Skeletal muscle satellite cell (primary cell): ENCODE measurements around the gene PRDX3.

ENCODE experiments used
- H3K27me3 ChIP-seq: 2 replicates; pipeline ENCODE4 v1.7.0; 2013; ENCODE audit warnings: low read length; ENCODE audit not compliant: control insufficient read depth, insufficient read depth
- H3K36me3 ChIP-seq: 2 replicates; pipeline ENCODE4 v1.7.0; 2013; ENCODE audit warnings: mild to moderate bottlenecking, control low read depth, low read length; ENCODE audit not compliant: insufficient read depth
- H3K4me1 ChIP-seq: 2 replicates; pipeline ENCODE4 v1.7.0; 2013; ENCODE audit warnings: low read length; ENCODE audit not compliant: control insufficient read depth, insufficient read depth
- H3K4me2 ChIP-seq: 2 replicates; pipeline ENCODE4 v1.7.0; 2013; ENCODE audit warnings: mild to moderate bottlenecking, low read length
- H3K4me3 ChIP-seq: 2 replicates; pipeline ENCODE4 v1.7.0; 2013; ENCODE audit warnings: low read length
- H3K9ac ChIP-seq: 2 replicates; pipeline ENCODE4 v1.7.0; 2013; ENCODE audit warnings: mild to moderate bottlenecking, low read depth, low read length, moderate library complexity
- H3K9me3 ChIP-seq: replicated peaks from 2 replicates; pipeline ENCODE4 v1.7.0; 2013; ENCODE audit warnings: mild to moderate bottlenecking, control low read depth, low read length

PRDX3 gene

DNA sequence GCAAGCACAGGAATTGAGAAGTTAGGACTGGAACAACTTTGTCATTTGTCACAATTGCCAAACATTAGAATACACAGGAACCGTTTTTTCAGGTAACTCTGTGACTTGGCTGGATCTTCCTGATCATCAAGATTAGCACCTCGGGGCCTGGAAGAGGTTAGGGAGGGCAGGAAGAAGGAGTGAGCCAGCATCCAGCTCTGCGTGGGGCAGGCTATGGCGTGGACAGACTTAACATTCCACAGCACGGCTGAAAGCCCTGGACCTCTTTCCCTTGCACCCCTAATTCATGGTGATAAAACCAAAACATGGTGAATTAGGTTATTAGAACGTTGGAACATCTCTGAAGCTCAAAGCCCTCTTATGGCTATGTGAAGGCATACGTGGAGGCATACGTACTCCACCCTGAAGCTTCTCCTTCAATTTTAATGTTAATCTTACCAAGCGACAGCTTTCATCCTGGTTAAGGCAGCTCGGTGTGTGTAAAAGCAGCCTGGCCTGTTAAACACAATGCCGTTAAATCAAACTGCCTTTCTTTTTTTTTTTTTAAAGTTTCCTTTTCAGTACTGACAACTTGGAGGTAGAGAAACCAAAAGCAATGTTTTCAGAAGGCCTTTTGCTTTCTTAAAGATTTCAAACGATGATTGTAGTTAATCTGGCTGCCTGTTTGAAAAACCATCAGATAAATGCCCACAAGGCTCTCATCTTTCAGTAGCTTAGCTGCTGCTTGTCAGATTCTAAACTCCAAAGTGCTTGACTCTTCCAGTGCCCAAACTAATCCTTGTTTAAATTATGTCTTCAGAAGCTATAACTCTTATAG lies 33.2 kb upstream of the PRDX3 start:
- H3K9ac ChIP-seq, result no peak overlapping the region
- no peak overlapping the region for H3K4me2 ChIP-seq
- H3K36me3 ChIP-seq, result no peaks in the 10 kb centered on the region
- H3K4me3 ChIP-seq, result no peak overlapping the region
- no peaks in the 10 kb centered on the region for H3K27me3 ChIP-seq
- H3K4me1 ChIP-seq, result peaks cover 22% of the 10 kb centered on the region
- no peaks in the 10 kb centered on the region for H3K9me3 ChIP-seq

DNA sequence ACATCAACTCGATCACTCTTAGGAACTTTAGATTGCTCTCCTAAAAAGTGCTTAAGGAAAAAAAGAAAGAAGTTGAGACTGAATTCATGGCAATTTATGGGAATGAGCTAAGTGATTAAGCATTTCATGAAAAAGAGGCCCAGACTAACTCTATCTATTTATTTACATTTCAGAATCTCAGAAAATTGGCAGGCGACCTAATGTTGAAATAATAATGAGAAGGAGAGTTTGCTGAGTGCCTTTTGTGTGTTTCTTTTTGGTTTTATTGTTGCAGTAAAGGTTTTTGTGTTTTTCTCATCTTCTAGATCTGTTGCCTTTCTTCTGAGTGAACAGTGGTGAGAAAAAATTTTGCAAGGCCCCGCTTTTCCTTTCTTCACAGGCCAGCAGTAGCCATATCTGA lies 32.6 kb upstream of the PRDX3 start:
- no peak overlapping the region for H3K9ac ChIP-seq
- no peak overlapping the region for H3K4me3 ChIP-seq
- no peaks in the 10 kb centered on the region for H3K36me3 ChIP-seq
- H3K4me1 ChIP-seq, result peaks cover 26% of the 10 kb centered on the region
- no peaks in the 10 kb centered on the region for H3K27me3 ChIP-seq
- no peak overlapping the region for H3K4me2 ChIP-seq
- no peaks in the 10 kb centered on the region for H3K9me3 ChIP-seq

DNA sequence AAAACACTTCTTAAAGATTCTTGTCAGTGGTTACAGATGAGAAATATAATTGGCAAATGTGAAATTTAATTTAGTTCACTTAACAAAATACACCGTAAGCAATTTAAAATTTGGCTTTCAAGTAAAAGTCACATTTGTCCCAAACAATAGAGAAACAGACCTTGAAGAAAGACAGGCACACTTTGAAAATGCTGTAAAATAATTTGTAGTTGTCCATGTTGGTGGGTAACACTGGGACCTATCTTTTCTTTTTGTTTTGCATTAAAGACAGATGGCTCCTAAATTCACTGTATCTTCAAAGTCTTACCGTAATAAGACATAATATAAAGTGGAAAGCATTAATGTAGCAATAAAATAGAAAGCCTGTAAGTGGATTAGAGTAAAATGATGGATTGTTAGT lies 32.0 kb upstream of the PRDX3 start:
- Histone ChIP-seq H3K4me2 (no peak overlapping the region), H3K4me3 (no peak overlapping the region), H3K36me3 (no peaks in the 10 kb centered on the region), H3K27me3 (no peaks in the 10 kb centered on the region), H3K4me1 (peaks cover 29% of the 10 kb centered on the region), H3K9me3 (no peaks in the 10 kb centered on the region), H3K9ac (no peak overlapping the region)

DNA sequence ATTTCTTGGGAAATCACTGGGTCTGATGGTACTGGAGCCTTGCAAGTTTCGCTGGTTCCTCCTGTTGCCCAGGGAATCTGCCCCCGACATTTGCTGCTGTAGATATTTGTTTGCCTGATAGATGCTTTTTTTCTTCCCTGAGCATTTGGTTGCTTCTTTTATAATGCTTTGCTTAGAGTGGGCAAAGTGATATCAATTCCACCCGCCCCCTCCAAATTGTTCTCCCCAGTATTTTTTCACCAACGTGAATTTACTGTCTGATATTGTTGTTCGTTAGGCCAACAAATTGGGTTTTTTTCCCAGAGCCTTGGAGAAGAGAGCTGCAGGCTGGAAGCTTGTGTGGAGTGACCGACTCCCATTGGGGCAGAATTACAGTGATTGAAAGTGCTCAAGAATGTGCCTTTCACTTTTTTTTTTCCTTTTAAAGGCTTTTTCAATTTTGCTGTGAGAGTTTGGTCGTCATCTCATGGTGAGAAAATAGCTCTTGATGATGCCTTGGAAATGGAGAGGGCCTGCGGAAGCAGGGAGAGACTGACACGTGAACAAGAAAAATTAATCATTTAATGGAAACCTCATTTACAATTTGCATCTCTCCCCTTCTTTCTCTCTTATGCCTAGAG lies 31.2 kb upstream of the PRDX3 start:
- Histone ChIP-seq H3K4me2 (peak overlapping the region; percentile 93), H3K9me3 (no peaks in the 10 kb centered on the region), H3K4me3 (peak overlapping the region; percentile 23), H3K27me3 (no peaks in the 10 kb centered on the region), H3K9ac (peak overlapping the region; percentile 24), H3K36me3 (no peaks in the 10 kb centered on the region), H3K4me1 (peaks cover 29% of the 10 kb centered on the region)

DNA sequence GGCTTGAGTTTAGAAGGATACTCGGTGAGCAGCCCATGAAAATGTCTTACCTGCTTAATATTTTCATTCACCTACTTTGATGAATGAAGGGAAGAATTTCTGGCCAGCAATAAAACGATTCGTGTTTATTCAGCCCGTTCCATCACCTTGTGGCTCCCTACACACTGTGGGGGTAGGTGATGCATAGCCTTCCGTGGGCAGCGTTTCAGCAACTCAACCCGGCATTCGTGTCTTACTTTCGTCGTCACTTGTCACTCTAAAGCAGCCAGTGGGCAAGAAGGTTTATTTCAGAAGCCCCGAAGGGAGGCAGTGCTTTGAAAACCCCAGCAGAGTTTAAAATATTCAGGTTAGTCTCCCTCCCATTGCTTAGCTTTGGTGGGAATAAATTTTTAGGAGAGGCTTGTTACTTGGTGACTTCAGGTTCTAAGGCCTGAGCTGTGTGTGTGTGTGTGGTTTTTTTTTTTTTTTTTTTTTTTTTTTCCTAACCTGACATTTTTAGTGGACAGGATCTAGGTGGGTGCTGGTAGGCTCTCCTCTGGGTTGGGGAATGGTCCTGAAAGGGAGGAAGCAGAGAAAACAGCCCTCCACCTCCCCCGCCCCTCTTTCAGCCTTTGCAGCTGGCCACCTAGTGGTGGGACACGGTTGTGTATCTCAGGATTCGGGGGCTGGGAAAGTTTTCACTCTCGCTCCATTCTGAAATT lies 30.6 kb upstream of the PRDX3 start:
- no peaks in the 10 kb centered on the region for H3K36me3 ChIP-seq
- H3K4me2 ChIP-seq, result peak overlapping the region; percentile 93
- H3K27me3 ChIP-seq, result no peaks in the 10 kb centered on the region
- H3K4me3 ChIP-seq, result peak overlapping the region; percentile 77
- H3K9me3 ChIP-seq, result no peaks in the 10 kb centered on the region
- H3K4me1 ChIP-seq, result peaks cover 29% of the 10 kb centered on the region
- peak overlapping the region; percentile 24 for H3K9ac ChIP-seq

DNA sequence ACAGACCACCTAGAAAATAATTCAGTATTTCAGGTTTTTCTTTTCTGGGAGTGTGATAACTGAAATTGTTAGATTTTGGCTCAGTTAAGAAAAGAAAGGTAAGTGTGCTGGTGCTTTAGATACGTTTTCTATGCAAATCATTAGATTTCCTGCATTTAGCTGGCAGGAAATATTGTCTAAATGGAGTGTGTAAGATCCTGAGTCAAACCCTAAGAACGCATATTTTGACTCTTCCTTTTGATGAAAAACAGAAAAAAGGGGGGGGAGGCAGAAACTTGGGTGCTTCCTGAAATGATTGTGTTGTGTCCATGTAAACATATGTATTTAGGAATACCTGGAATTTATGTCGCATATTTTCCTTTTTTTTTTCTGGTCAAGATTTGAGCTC lies 29.9 kb upstream of the PRDX3 start:
- Histone ChIP-seq H3K9me3 (no peaks in the 10 kb centered on the region), H3K9ac (peak overlapping the region; percentile 68), H3K4me3 (peak overlapping the region; percentile 77), H3K36me3 (no peaks in the 10 kb centered on the region), H3K27me3 (no peaks in the 10 kb centered on the region), H3K4me1 (peaks cover 30% of the 10 kb centered on the region), H3K4me2 (peak overlapping the region; percentile 93)

DNA sequence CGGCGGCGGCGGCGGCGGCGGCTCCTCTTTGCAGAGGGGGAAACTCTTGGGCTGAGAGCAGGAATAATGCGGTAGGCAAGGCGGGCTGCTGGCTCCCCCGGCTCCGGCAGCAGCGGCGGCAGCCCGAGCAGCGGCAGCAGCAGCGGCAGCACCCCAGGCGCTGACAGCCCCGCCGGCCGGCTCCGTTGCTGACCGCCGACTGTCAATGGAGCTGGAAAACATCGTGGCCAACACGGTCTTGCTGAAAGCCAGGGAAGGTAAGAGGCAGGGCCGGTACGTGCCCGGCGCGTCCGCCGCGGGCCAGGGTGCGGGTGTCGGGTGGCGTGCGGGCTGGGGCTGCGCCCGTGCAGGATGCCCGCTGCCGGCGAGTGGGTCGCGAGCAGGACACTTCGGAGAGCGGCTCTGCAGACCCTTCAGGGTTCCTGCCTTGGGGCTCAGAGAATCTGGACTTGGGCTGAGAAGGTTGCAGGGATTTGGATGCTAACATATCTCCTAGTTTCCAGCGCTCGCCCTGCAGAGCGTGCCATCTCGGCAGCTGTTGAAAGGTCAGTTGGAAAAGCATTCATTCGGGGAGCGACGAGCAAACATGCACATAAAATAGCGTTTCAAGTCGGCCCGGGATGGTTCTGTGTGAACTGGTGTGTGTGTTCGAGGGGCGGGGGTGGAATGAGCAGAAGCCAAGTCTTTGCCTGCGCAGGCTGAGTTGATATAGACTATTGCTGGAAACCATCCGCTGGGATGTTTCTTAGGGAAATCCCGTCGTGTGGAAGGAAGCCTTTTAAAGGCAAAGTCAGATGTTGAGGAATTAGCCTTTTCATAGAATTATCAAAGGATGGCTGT lies 29.3 kb upstream of the PRDX3 start:
- Histone ChIP-seq H3K4me1 (peaks cover 34% of the 10 kb centered on the region), H3K4me3 (peak overlapping the region; percentile 77), H3K36me3 (no peaks in the 10 kb centered on the region), H3K4me2 (peak overlapping the region; percentile 93), H3K9me3 (no peaks in the 10 kb centered on the region), H3K9ac (peak overlapping the region; percentile 68), H3K27me3 (no peaks in the 10 kb centered on the region)

DNA sequence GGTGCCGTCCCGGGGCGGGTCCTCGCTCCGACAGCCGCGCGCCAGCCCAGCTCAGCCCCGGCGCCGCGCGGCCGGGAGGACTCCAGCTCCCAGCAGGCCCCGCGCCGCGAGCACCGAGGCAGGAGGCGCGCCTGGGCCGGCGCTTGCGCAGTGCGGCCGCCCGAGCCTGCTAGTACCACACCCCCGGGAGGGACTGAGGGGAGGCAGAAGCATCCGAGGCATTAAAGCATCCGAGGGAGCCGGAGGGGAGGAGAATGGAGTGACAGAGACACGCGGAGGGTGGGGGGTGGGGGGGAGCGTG lies 28.7 kb upstream of the PRDX3 start, which contains the start of gene GRK5:
TSS of gene GRK5 (plus strand) at position 206 of the 301 bp plus-strand sequence. CDS start 347 bp downstream, outside the sequence.
- Histone ChIP-seq H3K9ac (peak within 1 kb of the TSS; percentile 82), H3K9me3 (no peaks in the 10 kb centered on the region), H3K27me3 (no peaks in the 10 kb centered on the region), H3K4me3 (peak within 1 kb of the TSS; percentile 77), H3K4me1 (peaks cover 34% of the 10 kb centered on the region), H3K36me3 (no peaks in the 10 kb centered on the region), H3K4me2 (peak within 1 kb of the TSS; percentile 93)

DNA sequence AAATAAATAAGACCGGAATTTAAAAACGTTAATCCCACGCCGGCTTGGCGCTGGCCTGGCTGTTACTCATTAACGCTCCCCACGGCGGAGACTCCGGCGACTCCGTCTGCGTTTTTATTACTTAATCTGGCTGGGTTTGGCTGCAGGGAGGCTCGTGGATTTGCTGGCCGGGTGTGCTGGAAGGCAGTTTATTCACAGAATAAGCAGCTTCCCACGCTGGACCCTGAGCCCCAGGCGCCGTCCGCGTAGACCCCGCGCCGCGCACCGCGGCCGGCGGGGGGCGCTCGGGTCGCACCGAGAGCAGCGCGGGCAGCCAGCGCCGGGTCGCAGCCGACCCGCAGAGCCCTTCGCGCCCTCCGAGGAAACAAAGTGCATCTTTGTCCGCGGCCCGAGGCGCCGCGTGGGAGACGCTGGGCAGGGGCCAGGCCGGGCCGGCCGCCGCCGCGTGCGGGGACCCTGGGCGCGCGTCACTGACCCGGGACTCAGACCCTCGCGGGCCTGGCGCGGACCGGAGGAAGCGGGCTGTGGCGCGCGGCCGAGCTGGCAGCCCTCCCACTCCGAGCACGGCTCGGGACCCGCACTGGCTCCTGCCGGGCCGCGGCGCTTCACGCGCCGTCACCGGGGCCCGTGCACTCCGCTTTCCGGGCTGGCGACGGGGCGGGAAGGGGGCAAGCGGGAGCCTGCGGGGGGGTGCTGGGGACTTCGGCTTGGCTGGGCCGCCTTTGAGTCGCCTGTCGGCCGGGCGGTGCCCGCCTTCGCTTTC lies 28.2 kb upstream of the PRDX3 start:
- Histone ChIP-seq H3K9ac (peak overlapping the region; percentile 82), H3K4me2 (peak overlapping the region; percentile 93), H3K36me3 (no peaks in the 10 kb centered on the region), H3K9me3 (no peaks in the 10 kb centered on the region), H3K27me3 (no peaks in the 10 kb centered on the region), H3K4me3 (peak overlapping the region; percentile 77), H3K4me1 (peaks cover 34% of the 10 kb centered on the region)

DNA sequence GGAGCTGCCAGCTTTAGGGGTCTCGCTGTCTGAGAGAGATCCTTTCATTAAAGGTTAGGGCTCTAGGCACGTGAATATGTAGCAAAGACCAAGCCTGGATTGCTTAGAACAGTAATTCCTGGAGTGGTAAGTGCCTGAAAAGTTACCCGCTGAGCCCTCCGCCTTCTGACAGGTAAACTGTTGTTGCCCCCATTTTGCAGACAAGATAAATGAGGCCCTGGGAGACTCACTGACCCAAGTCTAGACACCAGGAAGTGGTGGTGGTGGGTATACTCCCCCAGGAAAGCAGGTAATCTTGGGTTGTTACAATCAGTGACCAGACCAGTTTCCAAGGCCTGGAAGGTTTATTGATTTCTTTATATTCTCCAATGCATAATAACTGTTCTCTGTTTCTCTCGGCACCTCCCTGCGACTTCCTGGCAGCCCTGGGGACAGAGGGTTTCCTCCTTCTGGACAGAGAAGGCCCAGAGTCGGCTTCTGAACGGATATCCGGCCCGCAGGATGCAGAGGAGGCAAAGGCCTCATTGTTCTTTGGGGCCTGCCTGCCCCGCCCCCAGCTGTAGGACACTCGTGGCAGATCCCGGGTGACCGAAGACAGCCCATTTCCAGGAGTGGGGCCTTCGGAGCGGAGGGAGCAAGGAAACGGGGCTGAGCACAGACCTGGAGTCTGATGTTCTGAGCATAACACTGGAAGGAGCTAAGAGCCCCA lies 27.4 kb upstream of the PRDX3 start:
- no peaks in the 10 kb centered on the region for H3K27me3 ChIP-seq
- no peaks in the 10 kb centered on the region for H3K9me3 ChIP-seq
- no peaks in the 10 kb centered on the region for H3K36me3 ChIP-seq
- peak overlapping the region; percentile 77 for H3K4me3 ChIP-seq
- peak overlapping the region; percentile 82 for H3K9ac ChIP-seq
- peak overlapping the region; percentile 93 for H3K4me2 ChIP-seq
- H3K4me1 ChIP-seq, result peaks cover 34% of the 10 kb centered on the region
